HepG2 (cell line): ENCODE measurements around the gene ESPNL. TPM values are rescaled to one million over a fixed set of nuclear protein-coding genes. Genes with fewer than 3 reads are reported as not detected.

Source experiments
- BORCS8-MEF2B ChIP-seq: sonication (generic); formaldehyde crosslinking; IDR thresholded peaks from 2 replicates; pipeline ENCODE4 v1.8.0; 2022; ENCODE audit warnings: mild to moderate bottlenecking, missing genetic modification reagents
- CBX2 ChIP-seq, 2 experiments: fragments of 200-600 bp in 1 of 2; sonication (generic); formaldehyde crosslinking in 1 of 2; IDR thresholded peaks; 2 replicates each; pipeline versions ENCODE4 v1.7.0 to v1.8.1; 2018 to 2022; ENCODE audit warnings: low read depth in 2 of 2, low read length in 1 of 2, mild to moderate bottlenecking in 1 of 2, missing genetic modification reagents in 1 of 2
- DNMT3B ChIP-seq: conservative IDR thresholded peaks from 2 replicates; pipeline ENCODE4 v1.6.1; 2016; ENCODE audit warnings: missing biosample characterization, control low read depth
- FOSL1 ChIP-seq: sonication (generic); formaldehyde crosslinking; IDR thresholded peaks from 2 replicates; pipeline ENCODE4 v1.9.0; 2021; ENCODE audit warnings: missing genetic modification reagents, borderline replicate concordance
- IRF9 ChIP-seq: sonication (generic); formaldehyde crosslinking; IDR thresholded peaks from 2 replicates; pipeline ENCODE4 v1.8.0; 2022; ENCODE audit warnings: missing genetic modification reagents, mild to moderate bottlenecking, borderline replicate concordance
- JARID2 ChIP-seq: sonication (generic); formaldehyde crosslinking; IDR thresholded peaks from 2 replicates; pipeline ENCODE4 v1.8.1; 2023; ENCODE audit warnings: missing genetic modification reagents, inconsistent platforms; ENCODE audit not compliant: insufficient replicate concordance
- KLF11 ChIP-seq: IDR thresholded peaks from 2 replicates; pipeline ENCODE4 v1.6.1; 2016; ENCODE audit warnings: missing compliant biosample characterization
- NFYC ChIP-seq: IDR thresholded peaks from 2 replicates; pipeline ENCODE4 v1.6.1; 2016; ENCODE audit warnings: missing genetic modification reagents, missing compliant biosample characterization
- PAWR ChIP-seq: sonication (generic); formaldehyde crosslinking; IDR thresholded peaks from 2 replicates; pipeline ENCODE4 v1.4.0; 2020; ENCODE audit warnings: missing genetic modification reagents, mild to moderate bottlenecking, borderline replicate concordance
- SATB2 ChIP-seq: sonication (generic); formaldehyde crosslinking; IDR thresholded peaks from 2 replicates; pipeline ENCODE4 v1.5.0; 2020; ENCODE audit warnings: missing genetic modification reagents
- SCMH1 ChIP-seq: sonication (generic); formaldehyde crosslinking; IDR thresholded peaks from 2 replicates; pipeline ENCODE4 v1.9.0; 2021; ENCODE audit warnings: missing genetic modification reagents, mild to moderate bottlenecking, borderline replicate concordance
- SPEN ChIP-seq: sonication (generic); formaldehyde crosslinking; IDR thresholded peaks from 2 replicates; pipeline ENCODE4 v1.5.1; 2020; ENCODE audit warnings: low read depth, mild to moderate bottlenecking, missing genetic modification reagents
- TAF15 ChIP-seq: fragments of 200-400 bp; formaldehyde crosslinking; IDR thresholded peaks from one replicate; pipeline ENCODE4 v1.6.1; 2018; ENCODE audit warnings: mild to moderate bottlenecking, low read depth, low read length; ENCODE audit not compliant: poor library complexity, severe bottlenecking
- ZFP82 ChIP-seq: sonication (generic); formaldehyde crosslinking; IDR thresholded peaks from 2 replicates; pipeline ENCODE4 v1.5.1; 2020; ENCODE audit warnings: mild to moderate bottlenecking, missing genetic modification reagents, borderline replicate concordance
- ZFP90 ChIP-seq: sonication (generic); formaldehyde crosslinking; IDR thresholded peaks from 2 replicates; pipeline ENCODE4 v1.8.0; 2022; ENCODE audit warnings: missing genetic modification reagents, mild to moderate bottlenecking, inconsistent platforms, borderline replicate concordance
- ZNF205 ChIP-seq: IDR thresholded peaks from 2 replicates; pipeline ENCODE4 v1.6.1; 2018; ENCODE audit warnings: missing biosample characterization, missing genetic modification reagents
- ZNF451 ChIP-seq: sonication (generic); formaldehyde crosslinking; IDR thresholded peaks from 2 replicates; pipeline ENCODE4 v1.5.0; 2020; ENCODE audit warnings: mild to moderate bottlenecking, missing genetic modification reagents
- ZNF577 ChIP-seq: sonication (generic); formaldehyde crosslinking; IDR thresholded peaks from 2 replicates; pipeline ENCODE4 v1.4.0; 2020; ENCODE audit warnings: mild to moderate bottlenecking, low read depth, missing genetic modification reagents, borderline replicate concordance
- polyA plus RNA-seq, 8 experiments: library from polyadenylated mRNA; depleted of rRNA in 3 of 8; stranded (reverse) in 7 of 8; unstranded in 1 of 8; fragments of >200 nt; fragmentation: Illumina TruSeq in 4 of 8; extraction: Trizol in 4 of 8; gene quantifications; 2 replicates each; pipeline versions ENCODE4 v1.2.1 to v1.2.3, GENCODE V29; 2011 to 2016; ENCODE audit warnings: low read depth in 4 of 8, missing spikeins in 1 of 8, mixed read lengths in 1 of 8; ENCODE audit not compliant: insufficient read depth in 1 of 8
- total RNA-seq, 5 experiments: library from RNA; depleted of rRNA; stranded (reverse); fragments of >200 nt; fragmentation: Illumina TruSeq; extraction: Trizol; gene quantifications; 2 replicates each; pipeline ENCODE4 v1.2.3, GENCODE V29; 2016; ENCODE audit warnings: low read depth in 1 of 5
- TF ChIP-seq, protein P1 (sequence below): sonication (generic); formaldehyde crosslinking; IDR thresholded peaks from 2 replicates; pipeline ENCODE4 v1.4.0; 2020; ENCODE audit warnings: missing genetic modification reagents
- TF ChIP-seq, protein P2 (sequence below): sonication (generic); formaldehyde crosslinking; IDR thresholded peaks from 2 replicates; pipeline ENCODE4 v1.8.0; 2022; ENCODE audit warnings: mild to moderate bottlenecking, missing genetic modification reagents, moderate library complexity

ESPNL gene
- total and polyA plus RNA-seq, 2 of the 13 experiments (the other 11 are each of a cell fraction or from before 2014, with no cell fraction given), result 0.45 to 0.80 TPM

- TF ChIP-seq, protein P1, sequence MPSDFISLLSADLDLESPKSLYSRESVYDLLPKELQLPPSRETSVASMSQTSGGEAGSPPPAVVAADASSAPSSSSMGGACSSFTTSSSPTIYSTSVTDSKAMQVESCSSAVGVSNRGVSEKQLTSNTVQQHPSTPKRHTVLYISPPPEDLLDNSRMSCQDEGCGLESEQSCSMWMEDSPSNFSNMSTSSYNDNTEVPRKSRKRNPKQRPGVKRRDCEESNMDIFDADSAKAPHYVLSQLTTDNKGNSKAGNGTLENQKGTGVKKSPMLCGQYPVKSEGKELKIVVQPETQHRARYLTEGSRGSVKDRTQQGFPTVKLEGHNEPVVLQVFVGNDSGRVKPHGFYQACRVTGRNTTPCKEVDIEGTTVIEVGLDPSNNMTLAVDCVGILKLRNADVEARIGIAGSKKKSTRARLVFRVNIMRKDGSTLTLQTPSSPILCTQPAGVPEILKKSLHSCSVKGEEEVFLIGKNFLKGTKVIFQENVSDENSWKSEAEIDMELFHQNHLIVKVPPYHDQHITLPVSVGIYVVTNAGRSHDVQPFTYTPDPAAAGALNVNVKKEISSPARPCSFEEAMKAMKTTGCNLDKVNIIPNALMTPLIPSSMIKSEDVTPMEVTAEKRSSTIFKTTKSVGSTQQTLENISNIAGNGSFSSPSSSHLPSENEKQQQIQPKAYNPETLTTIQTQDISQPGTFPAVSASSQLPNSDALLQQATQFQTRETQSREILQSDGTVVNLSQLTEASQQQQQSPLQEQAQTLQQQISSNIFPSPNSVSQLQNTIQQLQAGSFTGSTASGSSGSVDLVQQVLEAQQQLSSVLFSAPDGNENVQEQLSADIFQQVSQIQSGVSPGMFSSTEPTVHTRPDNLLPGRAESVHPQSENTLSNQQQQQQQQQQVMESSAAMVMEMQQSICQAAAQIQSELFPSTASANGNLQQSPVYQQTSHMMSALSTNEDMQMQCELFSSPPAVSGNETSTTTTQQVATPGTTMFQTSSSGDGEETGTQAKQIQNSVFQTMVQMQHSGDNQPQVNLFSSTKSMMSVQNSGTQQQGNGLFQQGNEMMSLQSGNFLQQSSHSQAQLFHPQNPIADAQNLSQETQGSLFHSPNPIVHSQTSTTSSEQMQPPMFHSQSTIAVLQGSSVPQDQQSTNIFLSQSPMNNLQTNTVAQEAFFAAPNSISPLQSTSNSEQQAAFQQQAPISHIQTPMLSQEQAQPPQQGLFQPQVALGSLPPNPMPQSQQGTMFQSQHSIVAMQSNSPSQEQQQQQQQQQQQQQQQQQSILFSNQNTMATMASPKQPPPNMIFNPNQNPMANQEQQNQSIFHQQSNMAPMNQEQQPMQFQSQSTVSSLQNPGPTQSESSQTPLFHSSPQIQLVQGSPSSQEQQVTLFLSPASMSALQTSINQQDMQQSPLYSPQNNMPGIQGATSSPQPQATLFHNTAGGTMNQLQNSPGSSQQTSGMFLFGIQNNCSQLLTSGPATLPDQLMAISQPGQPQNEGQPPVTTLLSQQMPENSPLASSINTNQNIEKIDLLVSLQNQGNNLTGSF, result no peak
- 0 out of 2 replicates have a peak, but pooled peaks have one; percentile 50 for TF ChIP-seq KLF11 (CRISPR knock-in tag)
- no peak for TF ChIP-seq BORCS8-MEF2B
- no peak for TF ChIP-seq TAF15
- no peak for TF ChIP-seq ZNF577 (CRISPR knock-in tag)
- TF ChIP-seq NFYC (CRISPR knock-in tag), result peak; percentile 45
- peak; percentile 88 for TF ChIP-seq JARID2 (CRISPR knock-in tag)
- TF ChIP-seq PAWR (CRISPR knock-in tag), result no peak
- no peak for TF ChIP-seq SATB2 (CRISPR knock-in tag)
- TF ChIP-seq, protein P2, sequence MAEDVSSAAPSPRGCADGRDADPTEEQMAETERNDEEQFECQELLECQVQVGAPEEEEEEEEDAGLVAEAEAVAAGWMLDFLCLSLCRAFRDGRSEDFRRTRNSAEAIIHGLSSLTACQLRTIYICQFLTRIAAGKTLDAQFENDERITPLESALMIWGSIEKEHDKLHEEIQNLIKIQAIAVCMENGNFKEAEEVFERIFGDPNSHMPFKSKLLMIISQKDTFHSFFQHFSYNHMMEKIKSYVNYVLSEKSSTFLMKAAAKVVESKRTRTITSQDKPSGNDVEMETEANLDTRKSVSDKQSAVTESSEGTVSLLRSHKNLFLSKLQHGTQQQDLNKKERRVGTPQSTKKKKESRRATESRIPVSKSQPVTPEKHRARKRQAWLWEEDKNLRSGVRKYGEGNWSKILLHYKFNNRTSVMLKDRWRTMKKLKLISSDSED (CRISPR knock-in tag), result no peak
- no peak for TF ChIP-seq SPEN (CRISPR knock-in tag)
- TF ChIP-seq SCMH1 (CRISPR knock-in tag), result no peak
- no peak for TF ChIP-seq FOSL1 (CRISPR knock-in tag)
- no peak for TF ChIP-seq CBX2 (IDR thresholded peaks at IDR 0.05; ENCODE audit: low read depth, low read length)
- no peak for TF ChIP-seq CBX2 (CRISPR knock-in tag; IDR thresholded peaks at IDR 0.05; ENCODE audit: low read depth)
- TF ChIP-seq ZNF451 (CRISPR knock-in tag), result no peak
- TF ChIP-seq ZNF205 (CRISPR knock-in tag), result peak; percentile 62; the same call in 1 of the 2 replicates
- no peak for TF ChIP-seq ZFP82
- peak; percentile 92; the same call in 1 of the 2 replicates for TF ChIP-seq DNMT3B (CRISPR knock-in tag)
- TF ChIP-seq IRF9 (CRISPR knock-in tag), result no peak
- TF ChIP-seq ZFP90 (CRISPR knock-in tag), result no peak
Measured at GRCh38 chr2:238079874-238080327, 20.2 kb upstream of the ESPNL start (continued).
